Trophoblast cell (in vitro differentiated cells and primary cell): ENCODE measurements around the gene RTN4R.
A peak's percentile ranks its signal among the peaks of the same experiment; 100 is the strongest.

Source experiments
- DNase-seq, 2 donors: peaks; one replicate each; pipeline ENCODE4 v3.0.0-alpha.2; 2016
- H2AFZ ChIP-seq: 2 replicates; pipeline ENCODE4 v1.6.1; 2013; ENCODE audit warnings: low read length, moderate library complexity, mild to moderate bottlenecking; ENCODE audit not compliant: insufficient read depth, poor library complexity
- H2AK5ac ChIP-seq: 2 replicates; pipeline ENCODE4 v1.6.1; 2013; ENCODE audit warnings: mild to moderate bottlenecking, low read length
- H2BK120ac ChIP-seq: 2 replicates; pipeline ENCODE4 v1.6.1; 2013; ENCODE audit warnings: low read length, mild to moderate bottlenecking, moderate library complexity; ENCODE audit not compliant: insufficient read depth, poor library complexity
- H2BK12ac ChIP-seq: 2 replicates; pipeline ENCODE4 v1.6.1; 2013; ENCODE audit warnings: mild to moderate bottlenecking, low read length, moderate library complexity
- H2BK5ac ChIP-seq: 2 replicates; pipeline ENCODE4 v1.6.1; 2013; ENCODE audit warnings: low read length, low read depth, moderate library complexity, mild to moderate bottlenecking; ENCODE audit not compliant: poor library complexity
- H3K14ac ChIP-seq: 2 replicates; pipeline ENCODE4 v1.6.1; 2013; ENCODE audit warnings: mild to moderate bottlenecking, low read length
- H3K18ac ChIP-seq: 2 replicates; pipeline ENCODE4 v1.6.1; 2013; ENCODE audit warnings: mild to moderate bottlenecking, low read length
- H3K23ac ChIP-seq: 2 replicates; pipeline ENCODE4 v1.6.1; 2013; ENCODE audit warnings: low read length
- H3K27ac ChIP-seq: 2 replicates; pipeline ENCODE4 v1.5.1; 2013; ENCODE audit warnings: low read depth, mild to moderate bottlenecking, inconsistent platforms, low read length, moderate library complexity
- H3K27me3 ChIP-seq: 2 replicates; pipeline ENCODE4 v1.6.1; 2013; ENCODE audit warnings: inconsistent platforms, mild to moderate bottlenecking, low read length, moderate library complexity; ENCODE audit not compliant: insufficient read depth
- H3K36me3 ChIP-seq, 2 experiments: 1 replicate in 1 of 2; 2 replicates in 1 of 2; pipeline ENCODE4 v1.6.1; 2013; ENCODE audit warnings: low read length in 2 of 2, mild to moderate bottlenecking in 2 of 2, moderate library complexity in 1 of 2; ENCODE audit not compliant: insufficient read depth in 2 of 2, control insufficient read depth in 1 of 2
- H3K4ac ChIP-seq: 2 replicates; pipeline ENCODE4 v1.6.1; 2013; ENCODE audit warnings: low read depth, mild to moderate bottlenecking, low read length, moderate library complexity
- H3K4me1 ChIP-seq, 2 experiments: 1 replicate in 1 of 2; 2 replicates in 1 of 2; pipeline ENCODE4 v1.6.1; 2013; ENCODE audit warnings: low read length in 2 of 2, mild to moderate bottlenecking in 2 of 2, moderate library complexity in 1 of 2; ENCODE audit not compliant: insufficient read depth in 2 of 2, control insufficient read depth in 1 of 2
- H3K4me2 ChIP-seq: 2 replicates; pipeline ENCODE4 v1.6.1; 2013; ENCODE audit warnings: inconsistent platforms, mild to moderate bottlenecking, low read length, moderate library complexity
- H3K4me3 ChIP-seq: 2 replicates; pipeline ENCODE4 v1.5.1; 2013; ENCODE audit warnings: mild to moderate bottlenecking, low read depth, low read length, inconsistent platforms
- H3K79me1 ChIP-seq: one replicate; pipeline ENCODE4 v1.6.1; 2013; ENCODE audit warnings: low read length
- H3K79me2 ChIP-seq: 2 replicates; pipeline ENCODE4 v1.6.1; 2013; ENCODE audit warnings: low read length, mild to moderate bottlenecking; ENCODE audit not compliant: control insufficient read depth, insufficient read depth, poor library complexity
- H3K9ac ChIP-seq: 2 replicates; pipeline ENCODE4 v1.6.1; 2013; ENCODE audit warnings: mild to moderate bottlenecking, low read length
- H3K9me3 ChIP-seq: 2 replicates; pipeline ENCODE4 v1.6.1; 2013; ENCODE audit warnings: low read depth, mild to moderate bottlenecking, control low read depth, inconsistent platforms, low read length; ENCODE audit not compliant: insufficient read depth
- H4K12ac ChIP-seq: 2 replicates; pipeline ENCODE4 v1.6.1; 2013; ENCODE audit warnings: low read depth, mild to moderate bottlenecking, low read length, moderate library complexity
- H4K8ac ChIP-seq: 2 replicates; pipeline ENCODE4 v1.6.1; 2013; ENCODE audit warnings: low read depth, mild to moderate bottlenecking, low read length, moderate library complexity
- H4K91ac ChIP-seq: one replicate; pipeline ENCODE4 v1.6.1; 2013; ENCODE audit warnings: low read depth, mild to moderate bottlenecking, low read length, moderate library complexity
- WGBS: extraction: QIAGEN DNeasy Blood & Tissue Kit; methylation state at CpG from one replicate; pipeline ENCODE4 v1.1.7; 2013; ENCODE audit warnings: missing lambda C conversion rate; ENCODE audit not compliant: insufficient read length, insufficient coverage; ENCODE audit errors: extremely low coverage; 5-methylcytosine and 5-hydroxymethylcytosine counted together

The RTN4R gene

GRCh38 chr22:20205964-20206708 is 62.0 kb downstream of the RTN4R start:
- peak overlapping the region; percentile 58 for H4K91ac ChIP-seq
- H3K4me1 ChIP-seq: peaks cover 30 to 36% of the 10 kb centered on the region in 2 experiments
- H3K79me1 ChIP-seq: peaks cover 8% of the 10 kb centered on the region
- no peak overlapping the region for H2BK120ac ChIP-seq
- H2BK12ac ChIP-seq: no peak overlapping the region
- H2AFZ ChIP-seq: no peak overlapping the region
- no peaks in the 10 kb centered on the region for H3K79me2 ChIP-seq
- peak; percentile 5 to 9 for DNase-seq
- H3K4me2 ChIP-seq: peak overlapping the region; percentile 3
- H2AK5ac ChIP-seq: no peak overlapping the region
- H4K8ac ChIP-seq: peak overlapping the region; percentile 43
- no peaks in the 10 kb centered on the region for H3K27me3 ChIP-seq
- WGBS: no CpG with 5 or more reads among the region's 12 CpGs
- H3K4me3 ChIP-seq: no peak overlapping the region
- no peaks in the 10 kb centered on the region for H3K36me3 ChIP-seq
- H3K9me3 ChIP-seq: no peaks in the 10 kb centered on the region
- no peak overlapping the region for H3K18ac ChIP-seq
- no peak overlapping the region for H3K27ac ChIP-seq
- no peak overlapping the region for H3K4ac ChIP-seq
- H3K9ac ChIP-seq: no peak overlapping the region
- no peak overlapping the region for H3K23ac ChIP-seq
- no peak overlapping the region for H2BK5ac ChIP-seq
- no peak overlapping the region for H3K14ac ChIP-seq
- H4K12ac ChIP-seq: no peak overlapping the region

GRCh38 chr22:20205464-20205963 is 62.6 kb downstream of the RTN4R start:
- no peak overlapping the region for H3K4me2 ChIP-seq
- H3K4ac ChIP-seq: no peak overlapping the region
- H3K9me3 ChIP-seq: no peaks in the 10 kb centered on the region
- peaks cover 8% of the 10 kb centered on the region for H3K79me1 ChIP-seq
- DNase-seq: no peak
- no peak overlapping the region for H3K27ac ChIP-seq
- H2BK5ac ChIP-seq: no peak overlapping the region
- H3K18ac ChIP-seq: no peak overlapping the region
- peak overlapping the region; percentile 13 for H4K8ac ChIP-seq
- H3K23ac ChIP-seq: no peak overlapping the region
- no peak overlapping the region for H3K9ac ChIP-seq
- no peak overlapping the region for H4K12ac ChIP-seq
- H4K91ac ChIP-seq: peak overlapping the region; percentile 28
- WGBS: no CpG with 5 or more reads among the region's 15 CpGs
- no peak overlapping the region for H2AFZ ChIP-seq
- H3K79me2 ChIP-seq: no peaks in the 10 kb centered on the region
- no peak overlapping the region for H3K4me3 ChIP-seq
- no peak overlapping the region for H3K14ac ChIP-seq
- H2BK12ac ChIP-seq: no peak overlapping the region
- H3K27me3 ChIP-seq: no peaks in the 10 kb centered on the region
- H3K4me1 ChIP-seq: peaks cover 30 to 36% of the 10 kb centered on the region in 2 experiments
- H3K36me3 ChIP-seq: no peaks in the 10 kb centered on the region
- H2AK5ac ChIP-seq: peak overlapping the region; percentile 13
- H2BK120ac ChIP-seq: no peak overlapping the region

GRCh38 chr22:20204806-20205205 is 63.3 kb downstream of the RTN4R start:
- no peak overlapping the region for H3K23ac ChIP-seq
- H3K9ac ChIP-seq: no peak overlapping the region
- WGBS: no CpG with 5 or more reads among the region's 16 CpGs
- no peaks in the 10 kb centered on the region for H3K79me2 ChIP-seq
- peaks cover 30 to 36% of the 10 kb centered on the region in 2 experiments for H3K4me1 ChIP-seq
- H4K8ac ChIP-seq: no peak overlapping the region
- no peaks in the 10 kb centered on the region for H3K36me3 ChIP-seq
- no peak overlapping the region for H3K4ac ChIP-seq
- no peak for DNase-seq
- no peak overlapping the region for H3K4me3 ChIP-seq
- no peak overlapping the region for H2AFZ ChIP-seq
- H3K9me3 ChIP-seq: no peaks in the 10 kb centered on the region
- H2AK5ac ChIP-seq: no peak overlapping the region
- no peak overlapping the region for H3K18ac ChIP-seq
- H3K4me2 ChIP-seq: no peak overlapping the region
- peaks cover 8% of the 10 kb centered on the region for H3K79me1 ChIP-seq
- no peaks in the 10 kb centered on the region for H3K27me3 ChIP-seq
- no peak overlapping the region for H3K27ac ChIP-seq
- no peak overlapping the region for H2BK12ac ChIP-seq
- no peak overlapping the region for H2BK5ac ChIP-seq
- no peak overlapping the region for H2BK120ac ChIP-seq
- H4K12ac ChIP-seq: no peak overlapping the region
- H3K14ac ChIP-seq: no peak overlapping the region
- no peak overlapping the region for H4K91ac ChIP-seq

GRCh38 chr22:20204311-20204710 is 63.8 kb downstream of the RTN4R start:
- peak overlapping the region; percentile 16 for H4K91ac ChIP-seq
- no peak overlapping the region for H2BK5ac ChIP-seq
- H2BK120ac ChIP-seq: peak overlapping the region; percentile 14
- no peaks in the 10 kb centered on the region for H3K27me3 ChIP-seq
- peak overlapping the region; percentile 15 for H3K4me2 ChIP-seq
- no peak for DNase-seq
- peaks cover 30 to 36% of the 10 kb centered on the region in 2 experiments for H3K4me1 ChIP-seq
- no peak overlapping the region for H3K14ac ChIP-seq
- H3K79me1 ChIP-seq: peaks cover 8% of the 10 kb centered on the region
- H3K4ac ChIP-seq: no peak overlapping the region
- H4K12ac ChIP-seq: no peak overlapping the region
- no CpG with 5 or more reads among the region's 8 CpGs for WGBS
- no peak overlapping the region for H4K8ac ChIP-seq
- H3K18ac ChIP-seq: peak overlapping the region; percentile 7
- H3K9ac ChIP-seq: no peak overlapping the region
- H3K36me3 ChIP-seq: no peaks in the 10 kb centered on the region
- no peak overlapping the region for H3K23ac ChIP-seq
- no peak overlapping the region for H3K4me3 ChIP-seq
- no peaks in the 10 kb centered on the region for H3K9me3 ChIP-seq
- no peak overlapping the region for H3K27ac ChIP-seq
- H2AK5ac ChIP-seq: peak overlapping the region; percentile 10
- H2AFZ ChIP-seq: no peak overlapping the region
- peak overlapping the region; percentile 33 for H2BK12ac ChIP-seq
- H3K79me2 ChIP-seq: no peaks in the 10 kb centered on the region
